Activated CD8-positive, alpha-beta T cell treated with anti-CD3 and anti-CD28 coated beads, Interleukin-2, amount 10 ng/mL, durations not matched to agents 7 days and 5 days (primary cell): ENCODE data around the gene PDIA6. TPM values are rescaled to one million over a fixed set of nuclear protein-coding genes. Genes with fewer than 3 reads are reported as not detected.
A peak's percentile ranks its signal among the peaks of the same experiment; 100 is the strongest.
"Not testable (repeated sequence)": the region's sequence is repeated elsewhere in the genome, so short reads cannot be mapped to it uniquely, and the experiment has no call there.

Experiments used
- ATAC-seq: fragments of 150-1000 bp; cut with Tn5 transposase; one replicate; pipeline ENCODE4 v1.10.0; 2021; ENCODE audit warnings: moderate library complexity
- CTCF ChIA-PET: fragments of 350-600 bp; sonication (Branson Sonifier 250); formaldehyde crosslinking; loops from one replicate; lab custom pipeline; 2021; ENCODE audit warnings: antibody characterized with exemption; lab: Charles Lee
- POLR2A ChIA-PET: fragments of 350-600 bp; sonication (Branson Sonifier 250); formaldehyde crosslinking; loops from one replicate; lab custom pipeline; 2021; ENCODE audit warnings: antibody characterized with exemption; lab: Charles Lee
- DNase-seq: peaks from one replicate; pipeline ENCODE4 v3.0.0-alpha.2; 2020
- H3K27ac Mint-ChIP-seq: one replicate; pipeline ENCODE4 v1.8.0; 2021; ENCODE audit warnings: mild to moderate bottlenecking, mixed read lengths
- H3K27me3 Mint-ChIP-seq: one replicate; pipeline ENCODE4 v1.8.0; 2021; ENCODE audit warnings: low read depth, mixed read lengths
- H3K36me3 Mint-ChIP-seq: one replicate; pipeline ENCODE4 v1.8.0; 2021; ENCODE audit warnings: low read depth, mixed read lengths
- H3K4me1 Mint-ChIP-seq: one replicate; pipeline ENCODE4 v1.8.0; 2021; ENCODE audit warnings: low read depth, mixed read lengths
- H3K4me3 Mint-ChIP-seq: one replicate; pipeline ENCODE4 v1.8.0; 2021; ENCODE audit warnings: mild to moderate bottlenecking, mixed read lengths
- H3K9me3 Mint-ChIP-seq: one replicate; pipeline ENCODE4 v1.8.0; 2022; ENCODE audit warnings: mixed read lengths; ENCODE audit not compliant: insufficient read depth
- total RNA-seq, 2 experiments: library from RNA; stranded (reverse); gene quantifications; one replicate each; pipeline ENCODE4 v1.2.3, GENCODE V29; 2021

The PDIA6 gene
- total RNA-seq, 2 experiments from 2014 or later = 131 to 138 TPM

- not testable (repeated sequence) for H3K27ac Mint-ChIP-seq, DNase-seq, H3K4me3 Mint-ChIP-seq, ATAC-seq, H3K9me3 Mint-ChIP-seq, H3K4me1 Mint-ChIP-seq, H3K36me3 Mint-ChIP-seq
- ChIA-PET POLR2A (interaction anchor here (0.7 kb wide), 1 partner anchor 238 kb away, joined by 3 read pairs; no protein-coding TSS in a partner anchor), CTCF (interaction anchor here (0.6 to 2.4 kb wide), 7 partner anchors 12 to 397 kb away, joined by 3 to 9 read pairs (median 4); no protein-coding TSS in a partner anchor)
- H3K27me3 Mint-ChIP-seq = peaks cover 42% of the 10 kb centered on the region
Measured at GRCh38 chr2:10818305-10818704, 5.7 kb upstream of the PDIA6 start.

- POLR2A ChIA-PET = no interaction called here
- no peak overlapping the region for H3K4me3 Mint-ChIP-seq
- no peak for DNase-seq
- no peaks in the 10 kb centered on the region for H3K9me3 Mint-ChIP-seq
- ATAC-seq = no peak
- peaks cover 3% of the 10 kb centered on the region for H3K4me1 Mint-ChIP-seq
- no peak overlapping the region for H3K27ac Mint-ChIP-seq
- CTCF ChIA-PET = interaction anchor here (0.6 to 2.4 kb wide), 9 partner anchors 11 to 26 kb away, joined by 3 to 9 read pairs (median 5); no protein-coding TSS in a partner anchor
- no peaks in the 10 kb centered on the region for H3K36me3 Mint-ChIP-seq
- peaks cover 35% of the 10 kb centered on the region for H3K27me3 Mint-ChIP-seq
Measured at GRCh38 chr2:10817413-10817812, 4.8 kb upstream of the PDIA6 start.

GRCh38 chr2:10814571-10815331 lies 2.2 kb upstream of the PDIA6 start:
- ATAC-seq (no peak), DNase-seq (no peak)
- H3K4me1 Mint-ChIP-seq = peaks cover 21% of the 10 kb centered on the region
- peaks cover 24% of the 10 kb centered on the region for H3K27me3 Mint-ChIP-seq
- POLR2A ChIA-PET = no interaction called here
- CTCF ChIA-PET = no interaction called here
- H3K36me3 Mint-ChIP-seq = peaks cover 18% of the 10 kb centered on the region
- H3K27ac Mint-ChIP-seq = no peak overlapping the region
- no peaks in the 10 kb centered on the region for H3K9me3 Mint-ChIP-seq
- H3K4me3 Mint-ChIP-seq = no peak overlapping the region

GRCh38 chr2:10814142-10814541 lies 1.6 kb upstream of the PDIA6 start:
- H3K4me3 Mint-ChIP-seq = no peak overlapping the region

GRCh38 chr2:10813163-10814138 lies 866 bp upstream of the PDIA6 start:
- H3K36me3 Mint-ChIP-seq = peaks cover 24% of the 10 kb centered on the region
- H3K27me3 Mint-ChIP-seq = peaks cover 17% of the 10 kb centered on the region
- H3K4me1 Mint-ChIP-seq = peaks cover 27% of the 10 kb centered on the region
- POLR2A ChIA-PET = interaction anchor here (2.4 kb wide), 1 partner anchor 22 kb away, joined by 11 read pairs; no protein-coding TSS in a partner anchor
- DNase-seq, ATAC-seq, H3K9me3 Mint-ChIP-seq, CTCF ChIA-PET: not testable (repeated sequence)
- H3K4me3 Mint-ChIP-seq = peak overlapping the region; percentile 63
- peak overlapping the region; percentile 20 for H3K27ac Mint-ChIP-seq

More at GRCh38 chr2:10814142-10814541, 1.6 kb upstream of the PDIA6 start:
- Mint-ChIP-seq H3K36me3 (peaks cover 21% of the 10 kb centered on the region), H3K4me1 (peaks cover 24% of the 10 kb centered on the region), H3K27me3 (peaks cover 22% of the 10 kb centered on the region), H3K27ac (no peak overlapping the region), H3K9me3 (no peaks in the 10 kb centered on the region)
- POLR2A ChIA-PET = no interaction called here
- CTCF ChIA-PET = no interaction called here
- no peak for ATAC-seq
- no peak for DNase-seq

- Mint-ChIP-seq H3K9me3 (no peaks in the 10 kb centered on the region), H3K4me3 (peak overlapping the region; percentile 87), H3K4me1 (peaks cover 39% of the 10 kb centered on the region), H3K36me3 (peaks cover 42% of the 10 kb centered on the region), H3K27me3 (peaks cover 6% of the 10 kb centered on the region), H3K27ac (peak overlapping the region; percentile 93)
- no peak for ATAC-seq
- POLR2A ChIA-PET = interaction anchor here (0.6 to 2.4 kb wide), 4 partner anchors 9 to 346 kb away, joined by 3 to 11 read pairs (median 3); no protein-coding TSS in a partner anchor
- CTCF ChIA-PET = interaction anchor here (1.0 to 2.3 kb wide), 4 partner anchors 12 to 24 kb away, joined by 3 to 18 read pairs (median 4); no protein-coding TSS in a partner anchor
- no peak for DNase-seq
Measured at GRCh38 chr2:10811517-10811916, 1.1 kb downstream of the PDIA6 start.

- ATAC-seq = no peak
- H3K27ac Mint-ChIP-seq = peak overlapping the region; percentile 93
- H3K36me3 Mint-ChIP-seq = peaks cover 44% of the 10 kb centered on the region
- no peaks in the 10 kb centered on the region for H3K9me3 Mint-ChIP-seq
- no peak for DNase-seq
- POLR2A ChIA-PET = interaction anchor here (0.7 to 2.4 kb wide), 2 partner anchors 12 to 19 kb away, joined by 3 to 11 read pairs; no protein-coding TSS in a partner anchor
- peaks cover under 1% of the 10 kb centered on the region for H3K27me3 Mint-ChIP-seq
- CTCF ChIA-PET = interaction anchor here (2.3 kb wide), 1 partner anchor 22 kb away, joined by 18 read pairs; no protein-coding TSS in a partner anchor
- H3K4me3 Mint-ChIP-seq = peak overlapping the region; percentile 87
- H3K4me1 Mint-ChIP-seq = peaks cover 39% of the 10 kb centered on the region
Measured at GRCh38 chr2:10810202-10811161, 2.1 kb downstream of the PDIA6 start.

- peaks cover 39% of the 10 kb centered on the region for H3K4me1 Mint-ChIP-seq
- CTCF ChIA-PET = interaction anchor here (2.0 kb wide), 1 partner anchor 11 kb away, joined by 4 read pairs; no protein-coding TSS in a partner anchor
Measured at GRCh38 chr2:10806543-10806942, 6.0 kb downstream of the PDIA6 start.

GRCh38 chr2:10805990-10806389 lies 6.6 kb downstream of the PDIA6 start:
- H3K27ac Mint-ChIP-seq, H3K27me3 Mint-ChIP-seq, H3K9me3 Mint-ChIP-seq, DNase-seq, POLR2A ChIA-PET, ATAC-seq, H3K4me3 Mint-ChIP-seq: not testable (repeated sequence)
- Mint-ChIP-seq H3K4me1 (peaks cover 35% of the 10 kb centered on the region), H3K36me3 (peaks cover 57% of the 10 kb centered on the region)
- CTCF ChIA-PET = interaction anchor here (2.0 kb wide), 1 partner anchor 11 kb away, joined by 4 read pairs; no protein-coding TSS in a partner anchor

More at GRCh38 chr2:10806543-10806942, 6.0 kb downstream of the PDIA6 start:
- no peaks in the 10 kb centered on the region for H3K27me3 Mint-ChIP-seq
- no peak for ATAC-seq
- POLR2A ChIA-PET = no interaction called here
- DNase-seq = no peak
- H3K9me3 Mint-ChIP-seq = no peaks in the 10 kb centered on the region
- peaks cover 60% of the 10 kb centered on the region for H3K36me3 Mint-ChIP-seq
- H3K27ac Mint-ChIP-seq = no peak overlapping the region
- no peak overlapping the region for H3K4me3 Mint-ChIP-seq

- peaks cover 48% of the 10 kb centered on the region for H3K36me3 Mint-ChIP-seq
- no peak for DNase-seq
- H3K9me3 Mint-ChIP-seq = no peaks in the 10 kb centered on the region
- no peak overlapping the region for H3K27ac Mint-ChIP-seq
- H3K27me3 Mint-ChIP-seq = no peaks in the 10 kb centered on the region
- POLR2A ChIA-PET = interaction anchor here (1.3 kb wide), 1 partner anchor 10 kb away, joined by 3 read pairs; the partner anchor contains the start of gene PDIA6
- no peak overlapping the region for H3K4me3 Mint-ChIP-seq
- CTCF ChIA-PET = interaction anchor here (1.9 kb wide), 1 partner anchor 30 kb away, joined by 5 read pairs; no protein-coding TSS in a partner anchor
- H3K4me1 Mint-ChIP-seq = peaks cover 9% of the 10 kb centered on the region
- ATAC-seq = no peak
Measured at GRCh38 chr2:10802657-10803056, 9.9 kb downstream of the PDIA6 start.
